A549 (cell line): ENCODE data around the gene RNASE12. TPM values are rescaled to one million over a fixed set of nuclear protein-coding genes. Genes with fewer than 3 reads are reported as not detected.

Experiments used
- ATAC-seq, 2 experiments: fragments of 200-7000 bp in 1 of 2; fragments of >200 bp in 1 of 2; cut with Nextera tagmentation in 1 of 2; cut with Tn5 transposase in 1 of 2; 3 replicates each; pipeline versions ENCODE4 v1.8.0 to v1.9.1; 2018 to 2020; ENCODE audit warnings: mild to moderate bottlenecking in 1 of 2, moderate library complexity in 1 of 2
- CTCF ChIA-PET: fragments of 300-600 bp; sonication (Branson Sonifier 250); formaldehyde crosslinking; extraction: SDS; loops from one replicate; lab custom pipeline; 2021; ENCODE audit warnings: antibody characterized with exemption, inconsistent platforms; lab: Yijun Ruan, JAX
- POLR2A ChIA-PET: fragments of 350-600 bp; formaldehyde crosslinking; extraction: SDS; loops from one replicate; lab custom pipeline; 2021; ENCODE audit warnings: antibody characterized with exemption, inconsistent platforms; lab: Yijun Ruan, JAX
- DNase-seq, 2 experiments: peaks; one replicate each; pipeline versions ENCODE4 v3.0.0 to v3.0.0-alpha.2; 2011 to 2016; ENCODE audit warnings: low read depth in 1 of 2, low spot score in 1 of 2
- FAIRE-seq: peaks from 2 replicates; lab custom pipeline; 2011; peaks lifted over from hg19 to GRCh38; lab: Jason Lieb, UNC
- H3K27ac ChIP-seq, 2 experiments: fragments of >200 bp; sonication (Bioruptor Twin); formaldehyde crosslinking; 3 replicates each; pipeline ENCODE4 v1.5.1; 2016 to 2017
- H3K4me1 ChIP-seq: fragments of >200 bp; sonication (Bioruptor Twin); formaldehyde crosslinking; 3 replicates; pipeline ENCODE4 v1.6.1; 2016
- H3K4me2 ChIP-seq: fragments of >200 bp; sonication (Bioruptor Twin); formaldehyde crosslinking; 3 replicates; pipeline ENCODE4 v1.6.1; 2016
- H3K4me3 ChIP-seq: fragments of >200 bp; sonication (Bioruptor Twin); formaldehyde crosslinking; 3 replicates; pipeline ENCODE4 v1.5.1; 2016
- H3K9me3 ChIP-seq: fragments of >200 bp; sonication (Bioruptor Twin); formaldehyde crosslinking; 3 replicates; pipeline ENCODE4 v1.6.1; 2016
- BCL3 ChIP-seq: fragments of >200 bp; sonication (Bioruptor Twin); formaldehyde crosslinking; IDR thresholded peaks from 3 replicates; pipeline ENCODE4 v1.6.1; 2016
- CBX2 ChIP-seq: fragments of 200-600 bp; sonication (generic); IDR thresholded peaks from 2 replicates; pipeline ENCODE4 v1.6.1; 2016; ENCODE audit warnings: low read depth, mild to moderate bottlenecking, borderline replicate concordance
- CBX8 ChIP-seq: fragments of 200-600 bp; sonication (generic); IDR thresholded peaks from 2 replicates; pipeline ENCODE4 v1.6.1; 2016
- CHD2 ChIP-seq: fragments of 150-350 bp; IDR thresholded peaks from 2 replicates; pipeline ENCODE4 v1.6.1; 2014; ENCODE audit warnings: low read length; ENCODE audit not compliant: partially characterized antibody
- CHD4 ChIP-seq: fragments of 200-600 bp; sonication (generic); IDR thresholded peaks from 2 replicates; pipeline ENCODE4 v1.6.1; 2016; ENCODE audit warnings: antibody characterized with exemption, mild to moderate bottlenecking, borderline replicate concordance
- CTCF ChIP-seq: fragments of >200 bp; sonication (Bioruptor Twin); formaldehyde crosslinking; IDR thresholded peaks from 3 replicates; pipeline ENCODE4 v1.5.1; 2016
- EHF ChIP-seq: fragments of 250-450 bp; sonication (Bioruptor Pico); IDR thresholded peaks from 2 replicates; pipeline ENCODE4 v1.5.0; 2020; ENCODE audit warnings: mild to moderate bottlenecking
- EP300 ChIP-seq, 2 experiments: fragments of >200 bp; sonication (Bioruptor Twin); formaldehyde crosslinking; IDR thresholded peaks; 2 replicates in 1 of 2; 3 replicates in 1 of 2; pipeline ENCODE4 v1.6.1; 2016 to 2017
- ESRRA ChIP-seq: fragments of 150-350 bp; IDR thresholded peaks from 2 replicates; pipeline ENCODE4 v1.6.1; 2014; ENCODE audit warnings: mild to moderate bottlenecking, low read length, borderline replicate concordance
- FOXS1 ChIP-seq: fragments of 250-450 bp; sonication (Bioruptor Pico); IDR thresholded peaks from 2 replicates; pipeline ENCODE4 v1.5.0; 2020; ENCODE audit warnings: mild to moderate bottlenecking, moderate library complexity
- HDAC2 ChIP-seq: fragments of 200-600 bp; sonication (generic); IDR thresholded peaks from 2 replicates; pipeline ENCODE4 v1.6.1; 2016
- HEYL ChIP-seq: fragments of 250-450 bp; sonication (Bioruptor Pico); IDR thresholded peaks from 2 replicates; pipeline ENCODE4 v1.8.0; 2021; ENCODE audit warnings: mild to moderate bottlenecking, moderate library complexity
- HMGXB4 ChIP-seq: fragments of 250-450 bp; sonication (Bioruptor Pico); IDR thresholded peaks from 2 replicates; pipeline ENCODE4 v1.5.0; 2021; ENCODE audit warnings: mild to moderate bottlenecking, moderate library complexity, borderline replicate concordance
- HOXA7 ChIP-seq: fragments of 250-450 bp; sonication (Bioruptor Pico); IDR thresholded peaks from 2 replicates; pipeline ENCODE4 v1.5.0; 2020; ENCODE audit warnings: mild to moderate bottlenecking, moderate library complexity
- HOXB5 ChIP-seq: fragments of 250-450 bp; sonication (Bioruptor Pico); IDR thresholded peaks from 2 replicates; pipeline ENCODE4 v1.5.0; 2020; ENCODE audit warnings: mild to moderate bottlenecking, moderate library complexity
- JUN ChIP-seq, 2 experiments: fragments of >200 bp; sonication (Bioruptor Twin); formaldehyde crosslinking; IDR thresholded peaks; 2 replicates in 1 of 2; 3 replicates in 1 of 2; pipeline ENCODE4 v1.6.1; 2016 to 2017
- KDM5A ChIP-seq: fragments of 200-600 bp; sonication (generic); IDR thresholded peaks from 2 replicates; pipeline ENCODE4 v1.6.1; 2016; ENCODE audit warnings: antibody characterized with exemption, mild to moderate bottlenecking
- MAFK ChIP-seq: fragments of 450-650 bp; IDR thresholded peaks from 2 replicates; pipeline ENCODE4 v1.6.1; 2014; ENCODE audit not compliant: partially characterized antibody
- MYC ChIP-seq: IDR thresholded peaks from 2 replicates; pipeline ENCODE4 v1.6.1; 2012; ENCODE audit warnings: mild to moderate bottlenecking, inconsistent platforms, low read length, improper control_type of control experiment, borderline replicate concordance
- NR3C1 ChIP-seq: fragments of >200 bp; sonication (Bioruptor Twin); formaldehyde crosslinking; IDR thresholded peaks from 3 replicates; pipeline ENCODE4 v1.6.1; 2017
- POLR2A ChIP-seq: IDR thresholded peaks from 2 replicates; pipeline ENCODE4 v1.6.1; 2012; ENCODE audit warnings: mild to moderate bottlenecking, low read length
- RAD21 ChIP-seq, 2 experiments: fragments of >200 bp in 1 of 2; sonication (Bioruptor Twin) in 1 of 2; formaldehyde crosslinking in 1 of 2; IDR thresholded peaks in 1 of 2; conservative IDR thresholded peaks in 1 of 2; 2 replicates in 1 of 2; 3 replicates in 1 of 2; pipeline ENCODE4 v1.6.1; 2012 to 2018; ENCODE audit warnings: inconsistent platforms in 1 of 2
- RCOR1 ChIP-seq: fragments of 150-350 bp; IDR thresholded peaks from 2 replicates; pipeline ENCODE4 v1.6.1; 2014; ENCODE audit warnings: antibody characterized with exemption, low read length, low read depth
- REST ChIP-seq: fragments of 200-600 bp; sonication (generic); IDR thresholded peaks from 2 replicates; pipeline ENCODE4 v1.6.1; 2016; ENCODE audit warnings: antibody characterized with exemption, mild to moderate bottlenecking, moderate library complexity
- RFX5 ChIP-seq: fragments of 450-650 bp; IDR thresholded peaks from 2 replicates; pipeline ENCODE4 v1.7.1; 2014; ENCODE audit warnings: antibody characterized with exemption, mild to moderate bottlenecking, moderate library complexity
- SMC3 ChIP-seq: fragments of >200 bp; sonication (Bioruptor Twin); formaldehyde crosslinking; IDR thresholded peaks from 3 replicates; pipeline ENCODE4 v1.6.1; 2018; ENCODE audit warnings: inconsistent platforms
- TFCP2L1 ChIP-seq: fragments of 250-450 bp; sonication (Bioruptor Pico); IDR thresholded peaks from 2 replicates; pipeline ENCODE4 v1.5.0; 2021; ENCODE audit warnings: mild to moderate bottlenecking
- ZFP36 ChIP-seq: fragments of 450-650 bp; IDR thresholded peaks from 2 replicates; pipeline ENCODE4 v1.6.1; 2014; ENCODE audit warnings: borderline replicate concordance; ENCODE audit not compliant: partially characterized antibody
- ZSCAN20 ChIP-seq: fragments of 250-450 bp; sonication (Bioruptor Pico); IDR thresholded peaks from 2 replicates; pipeline ENCODE4 v1.8.0; 2022; ENCODE audit warnings: mild to moderate bottlenecking, moderate library complexity
- WGBS: methylation state at CpG from one replicate; pipeline ENCODE4 v1.1.6; 2017; ENCODE audit errors: missing lambda C conversion rate; 5-methylcytosine and 5-hydroxymethylcytosine counted together
- polyA plus RNA-seq, 4 experiments: library from polyadenylated mRNA; depleted of rRNA in 3 of 4; stranded (reverse); fragments of >200 nt; fragmentation: RNase III in 1 of 4; extraction: RNeasy Plus Mini Kit Qiagen cat#74134 plus additional on column Dnase treatment in 1 of 4; gene quantifications; 2 replicates in 3 of 4; 3 replicates in 1 of 4; pipeline ENCODE4 v1.2.3, GENCODE V29; 2011 to 2017
- TF ChIP-seq, protein P1 (sequence below): IDR thresholded peaks from 2 replicates; pipeline ENCODE4 v1.6.1; 2012; ENCODE audit warnings: low read depth, borderline replicate concordance
- TF ChIP-seq, protein P2 (sequence below): fragments of 450-650 bp; IDR thresholded peaks from 2 replicates; pipeline ENCODE4 v1.6.1; 2014; ENCODE audit warnings: antibody characterized with exemption

Gene RNASE12
- polyA plus RNA-seq, 2 of the 4 experiments (the other 2 are of a cell fraction) = not detected

DNA sequence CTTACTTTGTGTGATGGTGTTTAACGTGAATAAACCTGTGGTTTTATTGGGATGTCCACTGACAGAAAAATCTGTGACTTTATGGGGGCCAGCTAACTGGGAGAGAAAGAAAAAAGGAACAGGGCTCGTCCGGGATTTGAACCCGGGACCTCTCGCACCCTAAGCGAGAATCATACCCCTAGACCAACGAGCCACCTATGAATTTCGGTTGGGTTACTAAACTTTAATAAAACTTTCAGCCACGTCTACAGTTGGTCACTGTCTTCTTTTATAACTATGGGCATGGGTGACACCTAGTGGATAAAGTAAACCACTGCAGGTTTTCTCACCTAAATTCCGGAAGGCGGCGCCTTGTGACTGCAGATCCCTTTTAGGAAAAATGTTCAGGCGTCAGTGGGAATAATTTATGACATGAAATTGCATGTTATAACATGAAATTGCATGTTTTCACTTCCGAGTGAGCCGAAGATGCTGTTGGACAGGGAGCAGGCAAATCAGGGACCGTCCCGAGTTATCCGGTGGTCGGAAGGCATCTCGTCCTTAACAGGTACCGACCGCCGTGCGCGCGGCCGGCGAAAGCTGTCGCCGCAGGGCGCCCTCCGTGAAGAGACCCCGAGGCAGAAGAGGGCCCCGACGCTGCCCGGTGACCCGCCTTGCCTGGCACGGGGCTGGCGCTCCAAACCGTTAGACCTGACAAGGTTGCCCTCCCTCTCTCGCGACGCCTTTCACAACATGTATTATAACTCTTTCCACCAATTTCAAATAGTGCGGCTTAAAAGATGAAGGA lies 18.2 kb upstream of the RNASE12 start:
- Histone ChIP-seq H3K4me3 (peak overlapping the region; percentile 93), H3K9me3 (no peaks in the 10 kb centered on the region), H3K4me1 (peaks cover 22% of the 10 kb centered on the region), H3K4me2 (peak overlapping the region; percentile 88), H3K27ac (peak overlapping the region; percentile 66 to 83)
- under 1% methylated on average over 25 of the region's 44 CpGs for WGBS
- ChIA-PET CTCF (interaction anchor here (0.5 to 7.1 kb wide), 63 partner anchors 9 to 1732 kb away, joined by 3 to 67 read pairs (median 4); partner anchors contain the start of genes CCNB1IP1, PARP2, RNASE11 and RNASE4), POLR2A (no interaction called here)
- peak; percentile 5 to 24; a peak in 4 of 6 replicates for ATAC-seq
- DNase-seq = peak; percentile 85 to 92
- no peak for FAIRE-seq
- TF ChIP-seq MAFK = no peak
- TF ChIP-seq KDM5A = peak; percentile 69
- no peak for TF ChIP-seq HEYL (CRISPR knock-in tag)
- TF ChIP-seq ESRRA = no peak
- no peak for TF ChIP-seq ZSCAN20 (CRISPR knock-in tag)
- 0 out of 2 replicates have a peak, but pooled peaks have one; percentile 59 for TF ChIP-seq MYC
- TF ChIP-seq HOXA7 (CRISPR knock-in tag) = no peak
- no peak for TF ChIP-seq TFCP2L1 (CRISPR knock-in tag)
- peak; percentile 93 to 98 for TF ChIP-seq RAD21 (conservative IDR thresholded peaks at IDR 0.05 in 1 of 2, IDR thresholded peaks at IDR 0.05 in 1 of 2)
- peak; percentile 92 for TF ChIP-seq SMC3
- peak in 1 of 2 experiments; percentile 19; a peak in 1 of 5 replicates for TF ChIP-seq JUN (IDR thresholded peaks at IDR 0.05)
- no peak for TF ChIP-seq FOXS1
- no peak for TF ChIP-seq NR3C1
- no peak for TF ChIP-seq HDAC2
- TF ChIP-seq CBX2 = no peak
- TF ChIP-seq HOXB5 = no peak
- no peak for TF ChIP-seq RCOR1
- no peak for TF ChIP-seq POLR2A
- TF ChIP-seq, protein P1, sequence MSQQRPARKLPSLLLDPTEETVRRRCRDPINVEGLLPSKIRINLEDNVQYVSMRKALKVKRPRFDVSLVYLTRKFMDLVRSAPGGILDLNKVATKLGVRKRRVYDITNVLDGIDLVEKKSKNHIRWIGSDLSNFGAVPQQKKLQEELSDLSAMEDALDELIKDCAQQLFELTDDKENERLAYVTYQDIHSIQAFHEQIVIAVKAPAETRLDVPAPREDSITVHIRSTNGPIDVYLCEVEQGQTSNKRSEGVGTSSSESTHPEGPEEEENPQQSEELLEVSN = no peak
- TF ChIP-seq EHF (CRISPR knock-in tag) = no peak
- TF ChIP-seq BCL3 = no peak
- no peak for TF ChIP-seq EP300 (IDR thresholded peaks at IDR 0.05)
- TF ChIP-seq ZFP36 = no peak
- TF ChIP-seq RFX5 = no peak
- TF ChIP-seq CBX8 = no peak
- TF ChIP-seq, protein P2, sequence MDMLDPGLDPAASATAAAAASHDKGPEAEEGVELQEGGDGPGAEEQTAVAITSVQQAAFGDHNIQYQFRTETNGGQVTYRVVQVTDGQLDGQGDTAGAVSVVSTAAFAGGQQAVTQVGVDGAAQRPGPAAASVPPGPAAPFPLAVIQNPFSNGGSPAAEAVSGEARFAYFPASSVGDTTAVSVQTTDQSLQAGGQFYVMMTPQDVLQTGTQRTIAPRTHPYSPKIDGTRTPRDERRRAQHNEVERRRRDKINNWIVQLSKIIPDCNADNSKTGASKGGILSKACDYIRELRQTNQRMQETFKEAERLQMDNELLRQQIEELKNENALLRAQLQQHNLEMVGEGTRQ = no peak
- no peak for TF ChIP-seq CHD4
- TF ChIP-seq REST = no peak
- 0 out of 2 replicates have a peak, but pooled peaks have one; percentile 74 for TF ChIP-seq HMGXB4 (CRISPR knock-in tag)
- no peak for TF ChIP-seq CHD2
- peak; percentile 100 for TF ChIP-seq CTCF
